NCI-H1092 (cell line): ENCODE data around the gene MCCD1.
A peak's percentile ranks its signal among the peaks of the same experiment; 100 is the strongest.
"Not testable (repeated sequence)": the region's sequence is repeated elsewhere in the genome, so short reads cannot be mapped to it uniquely, and the experiment has no call there.

ENCODE experiments used
- DNase-seq: peaks from one replicate; lab custom pipeline; 2025; lab: John Stamatoyannopoulos, UW

The MCCD1 gene, protein sequence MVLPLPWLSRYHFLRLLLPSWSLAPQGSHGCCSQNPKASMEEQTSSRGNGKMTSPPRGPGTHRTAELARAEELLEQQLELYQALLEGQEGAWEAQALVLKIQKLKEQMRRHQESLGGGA

DNA sequence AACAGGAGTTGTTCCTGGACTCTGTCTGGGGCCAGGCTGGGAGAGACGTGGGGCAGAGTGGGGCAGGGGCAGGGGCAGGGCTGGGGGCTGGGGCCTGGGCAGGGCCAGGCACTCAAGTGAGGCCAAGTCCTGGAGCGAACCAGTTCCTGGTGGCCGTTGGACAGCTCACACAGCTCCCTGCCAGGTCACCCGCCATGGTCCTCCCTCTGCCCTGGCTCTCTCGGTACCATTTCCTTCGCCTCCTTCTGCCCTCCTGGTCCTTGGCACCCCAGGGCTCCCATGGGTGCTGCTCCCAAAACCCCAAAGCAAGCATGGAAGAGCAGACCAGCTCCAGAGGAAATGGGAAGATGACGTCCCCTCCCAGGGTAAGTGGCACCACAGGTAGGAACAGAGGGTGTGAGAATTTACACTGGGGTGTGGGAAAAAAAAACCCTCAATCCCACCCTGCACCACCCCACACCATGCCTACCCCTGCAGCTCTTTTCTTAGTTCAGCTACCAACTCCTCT is at the start of gene MCCD1:
TSS of gene MCCD1 (plus strand) at position 142 of the 508 bp plus-strand sequence. CDS start at position 195, 53 bp downstream.
- DNase-seq = no peak

DNA sequence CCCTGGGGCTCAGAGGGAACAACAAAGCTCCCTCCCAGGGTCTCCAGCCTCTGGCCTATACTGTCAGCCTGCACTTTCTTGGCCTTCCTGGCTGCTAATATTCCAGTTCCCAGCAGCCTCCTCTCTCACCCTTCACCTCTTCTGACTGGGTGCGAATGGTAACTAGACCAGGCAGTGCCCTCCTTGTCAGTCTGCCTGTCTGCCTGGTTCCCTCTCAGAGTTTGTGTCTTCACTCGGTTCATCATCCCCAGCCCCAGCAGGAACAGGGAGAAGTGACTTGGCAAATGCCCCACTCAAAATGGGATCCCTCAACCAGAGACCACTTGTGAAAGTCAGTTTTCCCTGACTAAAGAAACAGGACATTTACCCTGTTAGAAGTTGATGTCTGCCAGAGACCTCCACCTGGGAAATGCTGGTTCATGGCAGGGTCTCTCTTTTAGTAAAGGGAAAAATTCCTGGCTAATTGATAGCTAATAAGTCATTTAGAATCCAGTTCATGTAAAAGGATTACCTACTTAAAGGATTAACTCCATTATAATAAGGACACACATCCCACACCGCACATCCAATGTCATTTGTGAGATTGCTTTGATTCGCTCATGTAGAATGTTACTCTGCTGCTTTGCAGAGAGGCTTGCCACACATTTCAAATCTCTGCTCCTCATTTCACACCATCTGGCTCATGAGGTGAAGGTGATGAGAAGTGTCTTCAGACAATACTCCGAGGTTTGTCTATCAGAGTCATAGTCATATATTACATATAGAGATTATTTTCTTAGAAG is 49.4 kb upstream of the MCCD1 start:
- no peak for DNase-seq

DNA sequence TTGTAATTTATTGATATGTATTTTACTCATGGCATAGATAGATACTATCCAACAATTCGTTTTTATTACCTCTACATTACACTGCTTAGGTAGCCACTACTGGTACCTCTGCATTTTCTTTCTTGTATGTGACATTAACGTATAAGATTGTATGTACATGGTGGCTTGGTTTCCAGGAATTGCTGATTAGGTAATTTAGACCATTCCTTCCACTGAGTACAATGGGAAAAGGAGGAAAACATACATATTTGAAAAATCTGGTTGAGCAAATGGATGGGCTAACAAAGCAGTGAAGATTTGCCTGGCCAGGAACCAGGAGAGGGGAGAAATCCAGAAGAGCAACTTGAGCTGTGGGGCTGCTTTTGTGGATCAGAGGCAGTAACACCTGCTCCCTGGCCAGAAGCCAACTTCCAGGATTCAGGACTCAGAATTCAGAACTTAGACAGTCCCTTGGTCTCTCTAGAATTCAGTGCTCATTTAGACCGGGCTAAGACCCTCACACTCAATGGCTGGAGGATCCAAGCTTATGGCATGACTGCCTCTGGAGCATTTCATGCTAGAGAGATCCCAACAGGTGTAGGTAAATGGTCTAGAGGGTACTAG is 48.7 kb upstream of the MCCD1 start:
- no peak for DNase-seq

DNA sequence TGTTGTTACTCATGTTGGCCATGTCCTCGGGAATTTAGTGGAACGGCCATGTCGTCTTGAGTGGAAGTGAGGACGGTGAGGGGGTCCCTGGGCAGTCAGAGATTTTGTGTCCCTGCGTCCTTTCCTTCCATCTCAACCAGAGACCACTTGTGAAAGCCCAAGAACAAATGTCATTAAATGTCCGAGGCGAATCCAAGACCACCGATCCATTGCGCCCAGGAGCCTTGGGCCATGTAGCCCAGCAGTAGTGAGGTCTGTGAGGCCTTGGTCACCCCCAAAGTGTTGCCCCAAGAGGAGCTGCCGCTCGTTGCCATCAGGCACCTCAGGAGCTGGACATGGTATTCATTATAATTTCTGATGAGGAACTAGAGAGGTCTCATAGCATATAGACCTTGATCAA is 48.2 kb upstream of the MCCD1 start:
- no peak for DNase-seq

DNA sequence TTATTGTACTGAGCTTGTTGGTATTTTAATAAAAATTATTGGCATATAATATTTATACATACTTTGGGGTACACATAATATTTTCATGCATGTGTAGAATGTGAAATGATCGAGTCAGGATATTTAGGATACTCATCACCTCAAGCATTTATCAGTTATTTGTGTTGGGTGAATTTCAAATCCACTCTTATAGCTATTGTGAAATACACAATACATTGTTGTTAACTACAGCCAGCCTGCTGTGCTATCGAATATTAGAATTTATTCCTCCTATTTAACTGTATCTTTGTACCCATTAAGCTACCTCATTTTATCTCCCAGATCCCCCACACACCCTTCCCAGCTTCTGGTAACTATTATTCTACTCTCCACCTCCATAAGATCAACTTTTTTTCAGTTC is 45.4 kb upstream of the MCCD1 start:
- DNase-seq = no peak

DNA sequence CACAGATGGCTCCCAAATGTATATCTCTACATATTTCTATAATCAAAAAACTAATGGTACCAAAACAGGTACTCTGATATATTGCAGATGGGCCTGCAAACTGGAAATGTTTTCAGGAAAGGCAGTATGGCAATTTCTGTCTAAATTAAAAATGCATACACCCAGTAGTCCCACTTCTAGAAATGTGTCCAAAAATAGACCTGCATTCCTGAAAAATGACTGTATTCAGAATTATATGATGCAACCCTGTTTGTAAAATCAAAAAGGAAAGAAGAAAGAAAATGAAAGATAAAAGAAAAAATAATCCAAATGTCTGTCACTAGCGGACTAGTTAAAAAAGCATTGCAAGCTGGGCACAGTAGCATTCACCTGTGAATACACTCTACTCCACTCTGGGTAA is 43.7 kb upstream of the MCCD1 start:
- no peak for DNase-seq

DNA sequence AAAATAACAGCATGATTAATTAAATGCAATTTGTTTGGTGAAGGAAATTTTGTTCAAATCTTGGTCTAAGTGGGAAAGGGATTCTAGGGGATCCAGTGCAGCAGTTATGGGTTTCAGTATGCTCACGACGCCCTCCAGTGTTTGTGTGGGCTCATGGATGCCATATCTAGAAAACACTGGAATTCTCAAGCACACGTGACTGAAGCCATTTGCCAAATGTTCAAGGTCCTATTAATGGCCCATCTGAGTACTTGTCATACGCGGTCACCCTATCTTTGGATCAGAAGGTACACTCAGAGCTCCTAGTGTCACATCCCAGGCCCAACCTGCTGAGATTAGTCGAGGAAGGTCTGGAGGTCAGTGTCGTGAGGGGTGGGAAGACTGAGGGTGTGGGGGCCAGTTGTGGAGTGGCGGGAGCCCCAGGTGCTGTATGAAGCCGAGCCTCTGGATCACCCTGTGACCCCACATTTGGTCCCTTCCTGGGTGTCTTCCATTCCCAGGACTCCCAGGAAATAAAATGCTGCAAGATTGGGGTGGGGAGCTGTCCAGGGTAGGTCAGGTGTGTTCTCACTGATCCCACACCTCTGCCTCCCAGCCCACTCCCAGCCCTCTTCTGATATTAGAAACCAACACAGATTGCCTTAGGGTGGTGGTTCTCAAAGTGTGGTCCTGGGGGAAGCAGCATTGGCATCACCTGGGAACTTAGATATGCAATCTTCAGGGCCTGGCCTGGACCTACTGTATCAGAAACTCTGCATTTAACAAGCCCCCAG is 42.5 kb upstream of the MCCD1 start:
- not testable (repeated sequence) for DNase-seq

DNA sequence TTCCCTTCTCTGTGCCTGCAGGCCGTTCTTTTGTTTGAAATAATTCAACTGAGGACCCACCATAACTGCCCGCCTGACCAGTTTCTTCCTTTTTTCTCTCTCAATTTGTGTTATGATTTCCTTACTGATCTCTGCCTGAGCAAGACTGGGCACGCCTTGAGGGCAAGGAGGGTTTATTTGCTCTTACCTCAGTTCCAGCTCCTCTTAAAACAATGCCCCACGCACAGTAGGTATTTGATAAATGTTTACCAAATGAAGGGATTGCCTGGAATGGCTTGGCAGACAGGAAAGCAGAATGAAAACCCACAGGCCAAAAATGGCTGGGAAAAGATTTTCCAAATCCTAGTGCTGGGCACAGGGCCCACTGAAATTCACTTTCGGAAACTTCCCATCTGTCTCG is 41.1 kb upstream of the MCCD1 start:
- not testable (repeated sequence) for DNase-seq

DNA sequence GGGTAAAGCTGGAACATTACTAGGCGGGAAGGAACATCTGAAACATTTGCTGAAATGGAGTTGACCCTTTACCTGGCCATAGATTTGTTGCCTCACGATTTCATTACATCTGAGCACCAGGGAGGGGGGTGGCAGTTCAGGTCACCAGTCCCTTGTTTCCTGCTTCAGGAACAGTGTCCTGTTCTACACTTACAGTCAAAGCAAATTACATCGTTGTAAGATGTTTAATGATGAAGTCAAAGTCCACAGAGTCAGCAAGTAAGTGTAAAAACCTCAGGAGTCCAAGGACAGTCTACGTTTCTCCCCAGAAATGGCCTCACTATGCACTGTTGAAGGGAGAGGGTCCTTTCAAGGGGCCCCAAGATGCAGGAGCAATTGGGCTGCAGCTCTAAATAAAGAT is 39.7 kb upstream of the MCCD1 start:
- DNase-seq = no peak

DNA sequence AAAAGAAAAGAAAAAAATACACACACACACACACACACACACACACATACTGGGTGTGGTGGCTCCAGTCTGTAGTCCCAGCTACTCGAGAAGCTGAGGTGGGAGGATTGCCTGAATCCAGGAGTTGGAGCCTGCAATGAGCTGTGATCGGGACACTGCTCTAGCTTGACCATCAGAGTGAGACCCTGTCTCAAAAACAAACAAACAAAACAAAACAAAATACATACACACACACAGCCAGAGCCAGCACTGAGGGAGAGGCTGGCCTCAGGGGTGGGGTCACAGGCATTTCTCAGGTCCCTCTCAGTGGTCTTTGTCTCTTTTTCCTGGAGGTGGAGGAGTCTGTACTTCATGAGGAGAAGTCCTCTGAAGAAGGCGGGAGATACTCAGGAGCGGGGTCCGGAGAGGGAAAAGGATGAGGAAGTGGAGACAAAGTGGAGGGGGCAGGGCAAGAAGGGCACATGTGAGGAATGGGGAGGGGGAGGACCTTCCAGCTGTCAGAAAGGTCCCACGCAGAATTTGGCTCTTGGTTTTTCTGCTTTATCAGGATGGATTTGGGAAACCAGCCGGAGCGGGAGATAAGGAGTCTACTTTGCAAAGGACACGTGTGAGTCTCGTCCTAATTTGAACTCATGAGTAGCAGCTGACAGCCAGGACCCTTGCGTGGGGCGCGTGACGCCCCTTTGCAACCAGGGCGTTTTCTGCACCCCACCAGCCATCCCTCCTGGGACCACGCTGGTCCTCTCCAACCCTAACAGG is 38.5 kb upstream of the MCCD1 start:
- DNase-seq = no peak

DNA sequence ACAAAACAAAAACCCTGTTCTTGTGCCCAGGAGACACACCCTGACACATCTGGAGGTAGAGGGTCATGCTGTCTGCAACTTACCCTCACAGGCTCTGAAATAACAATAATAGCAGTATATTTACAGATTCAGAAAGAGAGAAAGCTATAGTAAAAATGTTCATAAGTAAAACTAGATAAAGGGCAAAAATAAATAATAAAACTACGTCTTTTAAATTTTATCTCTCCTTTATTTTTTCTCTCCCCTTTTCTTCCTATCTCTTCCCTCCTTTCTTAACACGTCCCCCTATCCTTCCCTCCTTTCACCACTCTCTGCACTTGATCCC is 35.2 kb upstream of the MCCD1 start:
- not testable (repeated sequence) for DNase-seq

DNA sequence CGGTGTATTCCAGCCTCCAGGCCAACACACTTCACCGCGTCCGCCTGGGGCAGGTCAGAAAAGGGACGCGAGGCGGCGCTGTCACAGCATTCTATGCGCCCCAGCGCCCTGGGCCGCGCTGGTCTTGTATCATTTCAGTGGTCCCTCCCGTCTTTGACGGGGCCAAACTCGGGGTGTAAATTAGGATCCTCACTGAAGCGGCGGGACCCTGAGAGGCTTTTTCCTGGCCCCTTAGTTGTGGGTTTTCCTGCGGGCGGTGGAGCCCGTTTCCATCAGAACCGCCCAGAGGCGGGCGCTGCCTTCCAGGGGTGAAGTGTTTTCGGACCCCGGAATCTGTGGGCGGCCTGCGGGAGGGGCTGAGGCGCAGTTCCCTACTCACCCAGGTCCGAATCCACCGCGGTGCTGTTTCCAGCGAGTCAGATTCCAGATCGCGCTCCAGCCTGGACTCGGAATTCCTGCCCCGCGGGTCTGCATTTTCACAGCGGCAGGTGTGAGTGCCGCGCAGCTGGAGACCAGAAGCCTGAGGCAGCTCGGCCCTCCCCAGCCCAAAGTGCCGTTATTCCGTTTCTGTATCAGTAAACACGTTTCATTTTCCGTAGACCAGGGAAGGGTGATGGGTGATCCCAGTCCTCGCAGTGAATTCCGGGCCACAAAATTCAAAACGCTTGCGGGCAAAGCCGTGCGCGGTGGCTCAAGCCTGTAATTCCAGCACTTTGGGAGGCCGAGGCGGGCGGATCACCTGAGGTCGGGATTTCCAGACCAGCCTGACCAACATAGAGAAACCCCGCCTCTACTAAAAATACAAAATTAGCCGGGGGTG is 34.7 kb upstream of the MCCD1 start:
- DNase-seq = peak; percentile 19

DNA sequence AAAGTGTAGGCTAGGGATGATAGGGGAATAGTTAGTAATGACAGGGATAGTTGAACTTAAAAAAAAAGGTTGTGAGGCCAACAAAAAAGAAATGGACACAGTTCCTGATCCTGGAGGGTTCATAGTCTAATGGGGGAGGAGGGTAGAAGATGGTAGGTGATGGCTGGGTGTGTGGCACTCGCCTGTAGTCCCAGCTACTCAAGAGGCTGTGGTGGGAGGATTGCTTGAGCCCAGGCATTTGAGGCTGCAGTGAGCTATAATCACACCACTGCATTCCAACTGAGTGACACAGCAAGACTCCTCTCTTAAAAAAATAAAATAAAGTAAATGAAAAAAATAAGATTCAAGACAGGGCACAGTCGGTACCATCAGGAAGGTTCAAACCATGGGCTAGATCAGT is 33.2 kb upstream of the MCCD1 start:
- DNase-seq = no peak

DNA sequence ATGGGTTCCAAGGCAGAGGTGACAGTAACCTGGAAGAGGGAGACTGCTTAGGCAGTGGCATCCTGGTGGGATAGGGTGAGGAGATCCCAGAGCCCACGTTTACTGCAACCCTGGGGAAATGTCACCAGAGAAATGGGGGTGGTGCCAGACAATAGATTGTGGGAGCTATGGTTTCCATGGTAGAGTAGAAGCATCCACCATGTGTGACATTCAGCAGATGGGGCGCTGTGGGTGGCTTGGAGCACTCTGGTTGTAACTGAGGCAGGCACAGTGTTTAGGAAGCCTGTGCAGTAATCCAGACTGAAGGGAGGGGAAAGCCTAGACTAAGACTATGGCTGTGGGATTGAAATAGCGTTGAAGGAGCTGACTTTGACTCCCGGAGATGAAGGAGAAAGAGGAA is 31.9 kb upstream of the MCCD1 start:
- not testable (repeated sequence) for DNase-seq

DNA sequence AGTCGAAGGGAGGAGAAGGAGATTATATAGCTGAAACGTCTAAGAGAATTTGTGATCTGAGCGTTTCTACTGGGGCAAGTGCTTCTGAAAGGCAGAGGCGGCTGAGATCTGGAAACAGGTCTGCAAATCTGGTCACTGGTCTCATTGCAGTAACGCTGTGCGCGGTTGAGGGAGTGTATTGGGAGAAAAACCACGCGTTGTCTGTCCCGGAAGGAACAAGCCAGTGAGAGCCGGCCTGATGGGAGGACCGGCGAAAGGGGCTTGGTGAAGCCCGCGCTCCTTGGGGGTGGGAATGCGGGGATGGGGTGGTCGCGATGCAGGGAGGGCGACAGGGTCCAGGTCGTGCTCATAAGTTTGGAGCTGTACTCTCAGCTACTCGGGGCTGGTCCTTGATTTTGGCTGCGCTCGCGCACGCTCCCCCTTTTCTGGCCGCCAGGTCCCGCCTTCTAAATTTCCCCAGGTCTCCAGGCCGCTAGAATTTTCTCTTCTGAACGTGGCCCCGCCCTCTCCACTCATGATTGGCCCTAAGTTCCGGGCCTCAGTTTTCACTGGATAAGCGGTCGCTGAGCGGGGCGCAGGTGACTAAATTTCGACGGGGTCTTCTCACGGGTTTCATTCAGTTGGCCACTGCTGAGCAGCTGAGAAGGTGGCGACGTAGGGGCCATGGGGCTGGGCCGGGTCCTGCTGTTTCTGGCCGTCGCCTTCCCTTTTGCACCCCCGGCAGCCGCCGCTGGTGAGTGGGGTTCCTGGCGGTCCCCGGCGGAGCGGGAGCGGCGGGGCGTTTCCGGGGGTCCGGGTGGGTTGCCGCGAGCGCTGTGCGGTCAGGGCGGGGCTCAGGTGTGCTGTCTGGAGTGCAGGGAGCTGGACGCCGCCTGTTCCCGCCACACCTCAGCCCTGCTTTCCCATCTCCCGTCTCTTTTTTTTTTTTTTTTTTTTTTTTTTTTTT is 31.0 kb upstream of the MCCD1 start, which contains the start of gene MICB:
TSS of gene MICB (plus strand) at position 615 of the 946 bp plus-strand sequence. CDS start at position 664, 49 bp downstream.
- no peak for DNase-seq

DNA sequence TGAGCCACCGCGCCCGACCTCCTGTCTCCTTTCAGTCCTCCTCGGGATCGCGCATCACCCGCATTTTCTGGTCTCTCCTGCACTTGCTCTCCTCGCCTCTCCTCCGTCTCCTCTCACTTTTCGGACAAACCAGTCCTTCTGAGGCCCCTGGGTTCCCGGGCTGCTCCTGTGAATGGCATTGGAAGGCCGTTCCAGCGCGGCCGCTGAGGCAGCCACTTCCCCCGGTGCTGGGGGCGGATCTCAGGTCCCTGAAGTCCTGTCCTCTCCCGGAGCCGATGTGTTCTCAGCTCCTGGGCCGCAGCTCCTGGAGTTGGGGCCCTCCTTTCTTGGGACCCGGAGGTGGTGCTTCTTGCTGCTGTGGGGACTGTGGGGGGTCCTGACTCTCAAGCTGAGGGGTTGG is 30.0 kb upstream of the MCCD1 start:
- DNase-seq = no peak

DNA sequence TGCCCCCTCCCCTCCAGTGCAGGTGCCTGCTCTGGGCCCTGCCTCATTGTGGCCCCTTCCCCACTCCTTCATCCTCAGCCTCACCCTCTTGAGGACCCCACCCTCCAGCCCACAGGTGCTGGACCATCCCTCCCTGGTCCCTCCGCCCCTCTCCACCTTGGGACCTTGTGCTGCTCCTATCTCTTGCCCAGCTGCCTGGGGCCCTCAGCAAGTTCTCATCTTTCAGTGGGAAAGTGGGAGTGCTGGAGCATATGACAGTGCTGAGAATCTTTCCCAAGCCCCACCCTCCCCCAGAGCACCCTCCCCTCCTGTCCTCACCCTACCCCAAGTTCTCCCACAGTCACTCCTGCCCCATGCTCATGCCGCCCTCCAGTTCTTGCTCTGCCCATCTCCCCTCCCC is 29.1 kb upstream of the MCCD1 start:
- not testable (repeated sequence) for DNase-seq

DNA sequence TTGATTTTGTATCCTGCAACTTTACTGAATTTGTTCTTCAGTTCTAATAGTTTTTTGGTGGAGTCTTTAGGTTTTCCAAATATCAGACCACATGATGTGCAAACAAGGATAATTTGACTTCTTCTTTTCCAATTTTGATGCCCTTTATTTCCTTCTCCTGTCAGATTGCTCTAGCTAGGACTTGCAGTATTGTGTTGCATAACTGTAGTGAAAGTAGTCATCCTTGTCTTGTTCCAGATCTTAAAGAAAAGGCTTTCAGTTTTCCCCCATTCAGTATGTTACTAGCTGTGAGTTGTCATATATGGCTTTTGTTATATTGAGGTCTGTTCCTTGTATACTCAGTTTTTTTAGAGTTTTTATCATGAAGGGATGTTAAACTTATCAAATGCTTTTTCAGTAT is 26.2 kb upstream of the MCCD1 start:
- DNase-seq = no peak

DNA sequence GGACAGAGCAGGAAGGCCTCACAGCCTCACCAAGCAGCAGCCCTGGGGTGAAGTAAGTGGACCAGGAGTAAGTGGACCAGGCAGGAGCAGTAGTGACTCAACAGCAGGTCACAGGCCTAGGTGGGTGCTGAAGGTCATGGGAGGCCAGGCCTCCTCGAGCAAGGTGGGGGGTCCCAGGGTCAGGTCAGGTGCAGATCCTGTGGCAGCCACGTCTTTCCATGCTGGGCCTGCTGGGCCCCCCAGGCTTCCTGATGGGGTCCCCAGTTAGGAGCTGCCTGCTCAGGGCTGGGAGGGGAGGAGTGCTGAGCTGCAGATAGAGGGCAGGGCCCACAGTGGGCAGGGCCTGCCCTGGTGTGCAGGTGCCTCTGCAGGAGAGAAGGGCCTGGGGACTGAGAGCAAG is 19.7 kb upstream of the MCCD1 start:
- DNase-seq = not testable (repeated sequence)

DNA sequence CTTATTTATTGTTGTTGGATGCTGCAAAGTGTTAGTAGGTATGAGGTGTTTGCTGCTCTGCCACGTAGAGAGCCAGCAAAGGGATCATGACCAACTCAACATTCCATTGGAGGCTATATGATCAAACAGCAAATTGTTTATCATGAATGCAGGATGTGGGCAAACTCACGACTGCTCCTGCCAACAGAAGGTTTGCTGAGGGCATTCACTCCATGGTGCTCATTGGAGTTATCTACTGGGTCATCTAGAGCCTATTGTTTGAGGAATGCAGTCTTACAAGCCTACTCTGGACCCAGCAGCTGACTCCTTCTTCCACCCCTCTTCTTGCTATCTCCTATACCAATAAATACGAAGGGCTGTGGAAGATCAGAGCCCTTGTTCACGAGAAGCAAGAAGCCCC is 18.8 kb upstream of the MCCD1 start:
- DNase-seq = no peak
